Stimulated activated CD4-positive, alpha-beta T cell treated with anti-CD3 and anti-CD28 coated beads, TNF-alpha, amount 100 ng/mL, for 24 hours (primary cell): ENCODE data around the gene TP53BP2.
"Not testable (repeated sequence)": the region's sequence is repeated elsewhere in the genome, so short reads cannot be mapped to it uniquely, and the experiment has no call there.

ENCODE experiments used
- DNase-seq, 3 experiments: peaks; one replicate each; pipeline ENCODE4 v3.0.0-alpha.2; 2020; ENCODE audit warnings: low read depth in 3 of 3

Gene TP53BP2

GRCh38 chr1:223742856-223743517, 102.8 kb downstream of the TP53BP2 start:
- no peak for DNase-seq

GRCh38 chr1:223741861-223742260, 103.9 kb downstream of the TP53BP2 start:
- no peak for DNase-seq

- DNase-seq: not testable (repeated sequence)
These were observed 105.6 kb downstream of the TP53BP2 start for GRCh38 chr1:223740038-223740736.

- DNase-seq: no peak
These were observed 106.2 kb downstream of the TP53BP2 start for GRCh38 chr1:223739366-223740037.

GRCh38 chr1:223738465-223739365, 107.0 kb downstream of the TP53BP2 start:
- no peak for DNase-seq

- DNase-seq: no peak
These were observed 108.4 kb downstream of the TP53BP2 start for GRCh38 chr1:223737342-223737741.

- not testable (repeated sequence) for DNase-seq
These were observed 109.1 kb downstream of the TP53BP2 start for GRCh38 chr1:223736638-223737037.

- DNase-seq: no peak
These were observed 111.6 kb downstream of the TP53BP2 start for GRCh38 chr1:223733898-223734852.

GRCh38 chr1:223732993-223733798, 112.6 kb downstream of the TP53BP2 start:
- DNase-seq: no peak

GRCh38 chr1:223731133-223731770, 114.5 kb downstream of the TP53BP2 start:
- no peak for DNase-seq

- no peak for DNase-seq
These were observed 115.1 kb downstream of the TP53BP2 start for GRCh38 chr1:223730479-223731132.

GRCh38 chr1:223729906-223730305, 115.8 kb downstream of the TP53BP2 start:
- DNase-seq: no peak
